ENCODE results near the gene EPN2.
"Not testable (repeated sequence)": the region's sequence is repeated elsewhere in the genome, so short reads cannot be mapped to it uniquely, and the experiment has no call there.

EPN2 gene

GRCh38 chr17:19264681-19265080 is 27.5 kb downstream of the EPN2 start:
- in situ Hi-C loops (cut with HindIII; ENCODE audit: low sequenced_read_pairs): no loop called here

GRCh38 chr17:19265755-19266154 is 28.6 kb downstream of the EPN2 start:
- in situ Hi-C loops (cut with HindIII; ENCODE audit: low sequenced_read_pairs): no loop called here

- in situ Hi-C loops (cut with HindIII; ENCODE audit: low sequenced_read_pairs): no loop called here
These were observed 31.4 kb downstream of the EPN2 start for GRCh38 chr17:19268611-19269010.

GRCh38 chr17:19269106-19269505 is 31.9 kb downstream of the EPN2 start:
- in situ Hi-C loops (cut with HindIII; ENCODE audit: low sequenced_read_pairs): no loop called here

GRCh38 chr17:19269641-19270040 is 32.5 kb downstream of the EPN2 start:
- in situ Hi-C loops (cut with HindIII; ENCODE audit: low sequenced_read_pairs): no loop called here

- in situ Hi-C loops (cut with HindIII; ENCODE audit: low sequenced_read_pairs): no loop called here
These were observed 33.2 kb downstream of the EPN2 start for GRCh38 chr17:19270347-19270703.

- in situ Hi-C loops (cut with HindIII; ENCODE audit: low sequenced_read_pairs): no loop called here
These were observed 33.8 kb downstream of the EPN2 start for GRCh38 chr17:19270704-19271611.

GRCh38 chr17:19271780-19272357 is 34.7 kb downstream of the EPN2 start:
- in situ Hi-C loops (cut with HindIII; ENCODE audit: low sequenced_read_pairs): no loop called here

- in situ Hi-C loops (cut with HindIII; ENCODE audit: low sequenced_read_pairs): no loop called here
These were observed 36.6 kb downstream of the EPN2 start for GRCh38 chr17:19273731-19274130.

- in situ Hi-C loops (cut with HindIII; ENCODE audit: low sequenced_read_pairs): no loop called here
These were observed 37.7 kb downstream of the EPN2 start for GRCh38 chr17:19274893-19275292.

GRCh38 chr17:19275457-19276127 is 38.4 kb downstream of the EPN2 start:
- in situ Hi-C loops (cut with HindIII; ENCODE audit: low sequenced_read_pairs): no loop called here

- in situ Hi-C loops (cut with HindIII; ENCODE audit: low sequenced_read_pairs): not testable (repeated sequence)
These were observed 41.1 kb downstream of the EPN2 start for GRCh38 chr17:19278284-19278683.

- in situ Hi-C loops (cut with HindIII; ENCODE audit: low sequenced_read_pairs): no loop called here
These were observed 41.6 kb downstream of the EPN2 start for GRCh38 chr17:19278729-19279128.

- in situ Hi-C loops (cut with HindIII; ENCODE audit: low sequenced_read_pairs): no loop called here
These were observed 44.0 kb downstream of the EPN2 start for GRCh38 chr17:19281161-19281560.

GRCh38 chr17:19284005-19284959 is 47.1 kb downstream of the EPN2 start:
- in situ Hi-C loops (cut with HindIII; ENCODE audit: low sequenced_read_pairs): no loop called here

- in situ Hi-C loops (cut with HindIII; ENCODE audit: low sequenced_read_pairs): no loop called here
These were observed 48.2 kb downstream of the EPN2 start for GRCh38 chr17:19285213-19285900.

- in situ Hi-C loops (cut with HindIII; ENCODE audit: low sequenced_read_pairs): no loop called here
These were observed 49.7 kb downstream of the EPN2 start for GRCh38 chr17:19286751-19287341.

GRCh38 chr17:19287651-19288050 is 50.5 kb downstream of the EPN2 start:
- in situ Hi-C loops (cut with HindIII; ENCODE audit: low sequenced_read_pairs): no loop called here

GRCh38 chr17:19288453-19288852 is 51.3 kb downstream of the EPN2 start:
- in situ Hi-C loops (cut with HindIII; ENCODE audit: low sequenced_read_pairs): no loop called here
